ENCODE results near the gene EIF4A2. TPM values are rescaled to one million over a fixed set of nuclear protein-coding genes. Genes with fewer than 3 reads are reported as not detected.
A peak's percentile ranks its signal among the peaks of the same experiment; 100 is the strongest.

Gene EIF4A2
- total RNA-seq, 1 donor from 2014 or later = 375 TPM

GRCh38 chr3:186825294-186825821 is 42.0 kb downstream of the EIF4A2 start:
- no peak for DNase-seq (ENCODE audit: extremely low spot score in 2 of 2)
- intact Hi-C loops (cut with DNase I) = no loop called here
- peaks cover 22% of the 10 kb centered on the region for H3K4me1 ChIP-seq
- H3K4me3 ChIP-seq = no peak overlapping the region
- TF ChIP-seq POLR2A (IDR thresholded peaks at IDR 0.05) (no peak), POLR2AphosphoS5 (IDR thresholded peaks at IDR 0.05; ENCODE audit: insufficient read depth in 1 of 2, low read depth in 1 of 2) (no peak), CTCF (IDR thresholded peaks at IDR 0.05) (no peak)
- no peaks in the 10 kb centered on the region for H3K27me3 ChIP-seq
- no peaks in the 10 kb centered on the region for H3K36me3 ChIP-seq
- H3K27ac ChIP-seq = no peak overlapping the region
- H3K9me3 ChIP-seq = no peaks in the 10 kb centered on the region

GRCh38 chr3:186825872-186826409 is 42.6 kb downstream of the EIF4A2 start:
- no peak for TF ChIP-seq CTCF (IDR thresholded peaks at IDR 0.05)
- TF ChIP-seq POLR2AphosphoS5 (IDR thresholded peaks at IDR 0.05; ENCODE audit: insufficient read depth in 1 of 2, low read depth in 1 of 2) = no peak
- no peak for TF ChIP-seq POLR2A (IDR thresholded peaks at IDR 0.05)
- H3K27ac ChIP-seq = no peak overlapping the region
- no peaks in the 10 kb centered on the region for H3K9me3 ChIP-seq
- no peaks in the 10 kb centered on the region for H3K27me3 ChIP-seq
- peaks cover 22% of the 10 kb centered on the region for H3K4me1 ChIP-seq
- intact Hi-C loops (cut with DNase I) = no loop called here
- H3K4me3 ChIP-seq = no peak overlapping the region
- no peak for DNase-seq (ENCODE audit: extremely low spot score in 2 of 2)
- no peaks in the 10 kb centered on the region for H3K36me3 ChIP-seq

- Histone ChIP-seq H3K4me3 (peak overlapping the region; percentile 63 to 64), H3K27me3 (no peaks in the 10 kb centered on the region), H3K27ac (no peak overlapping the region), H3K9me3 (no peaks in the 10 kb centered on the region), H3K36me3 (no peaks in the 10 kb centered on the region), H3K4me1 (peaks cover 22% of the 10 kb centered on the region)
- DNase-seq (ENCODE audit: extremely low spot score in 2 of 2) = no peak
- TF ChIP-seq POLR2A (IDR thresholded peaks at IDR 0.05) (no peak), CTCF (IDR thresholded peaks at IDR 0.05) (no peak), POLR2AphosphoS5 (IDR thresholded peaks at IDR 0.05; ENCODE audit: insufficient read depth in 1 of 2, low read depth in 1 of 2) (no peak)
- intact Hi-C loops (cut with DNase I) = no loop called here
Observed at GRCh38 chr3:186826410-186826975, 43.1 kb downstream of the EIF4A2 start.

GRCh38 chr3:186826976-186827857 is 43.8 kb downstream of the EIF4A2 start:
- Histone ChIP-seq H3K9me3 (no peaks in the 10 kb centered on the region), H3K36me3 (no peaks in the 10 kb centered on the region), H3K27ac (peak overlapping the region; percentile 51), H3K4me1 (peaks cover 22% of the 10 kb centered on the region), H3K27me3 (no peaks in the 10 kb centered on the region), H3K4me3 (peak overlapping the region; percentile 63 to 64)
- DNase-seq (ENCODE audit: extremely low spot score in 2 of 2) = no peak
- intact Hi-C loops (cut with DNase I) = no loop called here
- TF ChIP-seq POLR2AphosphoS5 (IDR thresholded peaks at IDR 0.05; ENCODE audit: insufficient read depth in 1 of 2, low read depth in 1 of 2) = peak in 1 of 2 donors; percentile 44
- TF ChIP-seq CTCF (IDR thresholded peaks at IDR 0.05) = no peak
- peak in 1 of 2 donors; percentile 24 for TF ChIP-seq POLR2A (IDR thresholded peaks at IDR 0.05)
